Adrenal gland (tissue), 5 donors: ENCODE data around the gene TCEA3.

Experiments
- CTCF ChIP-seq, 6 experiments: fragments of 450-650 bp in 4 of 6; fragments of 200-600 bp in 2 of 6; sonication (generic) in 1 of 6; IDR thresholded peaks; 1 replicate in 5 of 6; 2 replicates in 1 of 6; pipeline versions ENCODE4 v1.5.1 to v1.8.0; 2016 to 2021; ENCODE audit warnings: antibody characterized with exemption in 6 of 6, mild to moderate bottlenecking in 2 of 6, moderate library complexity in 1 of 6
- POLR2A ChIP-seq, 2 donors: fragments of 450-650 bp; IDR thresholded peaks; one replicate each; pipeline ENCODE4 v1.6.1; 2017; ENCODE audit warnings: antibody characterized with exemption in 2 of 2, mild to moderate bottlenecking in 2 of 2, moderate library complexity in 1 of 2
- donor health status: DM: no; HTN: no; CAD: no.

- TF ChIP-seq CTCF (IDR thresholded peaks at IDR 0.05) = no peak
- no peak for TF ChIP-seq POLR2A (IDR thresholded peaks at IDR 0.05)
These were observed 8.6 kb upstream of the TCEA3 start for GRCh38 chr1:23433122-23433521.
